HepG2 (cell line): ENCODE results near the gene OPRL1. TPM values are rescaled to one million over a fixed set of nuclear protein-coding genes. Genes with fewer than 3 reads are reported as not detected.
A peak's percentile ranks its signal among the peaks of the same experiment; 100 is the strongest.

ENCODE experiments used
- ASH2L ChIP-seq: fragments of 300-600, 200-600 bp; sonication (generic); IDR thresholded peaks from 2 replicates; pipeline ENCODE4 v1.7.0; 2017; ENCODE audit warnings: low read depth, mild to moderate bottlenecking, moderate library complexity, mixed read lengths, low read length; ENCODE audit not compliant: insufficient read length
- GATA4 ChIP-seq: sonication (generic); IDR thresholded peaks from 2 replicates; pipeline ENCODE4 v1.6.1; 2016; ENCODE audit warnings: antibody characterized with exemption, low read depth, borderline replicate concordance
- MNT ChIP-seq: fragments of 450-650 bp; IDR thresholded peaks from 2 replicates; pipeline ENCODE4 v1.6.1; 2016
- MXD4 ChIP-seq: IDR thresholded peaks from 2 replicates; pipeline ENCODE4 v1.6.1; 2016; ENCODE audit warnings: mild to moderate bottlenecking, missing biosample characterization, missing genetic modification reagents
- PBX2 ChIP-seq: IDR thresholded peaks from 2 replicates; pipeline ENCODE4 v1.6.1; 2016; ENCODE audit warnings: control low read depth
- RORA ChIP-seq: sonication (generic); formaldehyde crosslinking; IDR thresholded peaks from 2 replicates; pipeline ENCODE4 v1.5.0; 2020; ENCODE audit warnings: mild to moderate bottlenecking, missing genetic modification reagents, moderate library complexity
- SRSF1 ChIP-seq: fragments of 200-400 bp; formaldehyde crosslinking; optimal IDR thresholded peaks from 2 replicates; pipeline ENCODE3; 2017; ENCODE audit warnings: mild to moderate bottlenecking, low read depth, low read length, moderate library complexity
- SSRP1 ChIP-seq: IDR thresholded peaks from 2 replicates; pipeline ENCODE4 v1.6.1; 2016; ENCODE audit warnings: control low read depth
- ZFP1 ChIP-seq: IDR thresholded peaks from 2 replicates; pipeline ENCODE4 v1.6.1; 2016
- ZFYVE20 ChIP-seq: sonication (generic); formaldehyde crosslinking; IDR thresholded peaks from 2 replicates; pipeline ENCODE4 v1.8.0; 2023; ENCODE audit warnings: low read depth, mild to moderate bottlenecking, moderate library complexity, missing genetic modification reagents, borderline replicate concordance
- ZMAT3 ChIP-seq: sonication (generic); formaldehyde crosslinking; conservative IDR thresholded peaks from 2 replicates; pipeline ENCODE4 v1.7.0; 2021; ENCODE audit warnings: missing genetic modification reagents
- ZNF235 ChIP-seq: sonication (generic); formaldehyde crosslinking; IDR thresholded peaks from 2 replicates; pipeline ENCODE4 v1.8.1; 2023; ENCODE audit warnings: mild to moderate bottlenecking, missing genetic modification reagents, borderline replicate concordance
- ZNF24 ChIP-seq: fragments of 450-650 bp; IDR thresholded peaks from 2 replicates; pipeline ENCODE4 v1.6.1; 2017; ENCODE audit warnings: antibody characterized with exemption, mild to moderate bottlenecking
- ZNF496 ChIP-seq: sonication (generic); formaldehyde crosslinking; IDR thresholded peaks from 2 replicates; pipeline ENCODE4 v1.8.1; 2023; ENCODE audit warnings: mild to moderate bottlenecking, moderate library complexity, missing genetic modification reagents; ENCODE audit not compliant: insufficient replicate concordance
- ZNF547 ChIP-seq: sonication (generic); formaldehyde crosslinking; IDR thresholded peaks from 2 replicates; pipeline ENCODE4 v1.5.1; 2020; ENCODE audit warnings: mild to moderate bottlenecking, missing genetic modification reagents
- ZNF7 ChIP-seq: IDR thresholded peaks from 2 replicates; pipeline ENCODE4 v1.6.1; 2016; ENCODE audit warnings: missing biosample characterization, missing genetic modification reagents
- ZNF709 ChIP-seq: sonication (generic); formaldehyde crosslinking; IDR thresholded peaks from 2 replicates; pipeline ENCODE4 v1.5.0; 2020; ENCODE audit warnings: mild to moderate bottlenecking, missing genetic modification reagents
- polyA plus RNA-seq, 8 experiments: library from polyadenylated mRNA; depleted of rRNA in 3 of 8; stranded (reverse) in 7 of 8; unstranded in 1 of 8; fragments of >200 nt; fragmentation: Illumina TruSeq in 4 of 8; extraction: Trizol in 4 of 8; gene quantifications; 2 replicates each; pipeline versions ENCODE4 v1.2.1 to v1.2.3, GENCODE V29; 2011 to 2016; ENCODE audit warnings: low read depth in 4 of 8, missing spikeins in 1 of 8, mixed read lengths in 1 of 8; ENCODE audit not compliant: insufficient read depth in 1 of 8
- total RNA-seq, 5 experiments: library from RNA; depleted of rRNA; stranded (reverse); fragments of >200 nt; fragmentation: Illumina TruSeq; extraction: Trizol; gene quantifications; 2 replicates each; pipeline ENCODE4 v1.2.3, GENCODE V29; 2016; ENCODE audit warnings: low read depth in 1 of 5
- TF ChIP-seq, protein P1 (sequence below): sonication (generic); formaldehyde crosslinking; conservative IDR thresholded peaks from 2 replicates; pipeline ENCODE4 v1.4.0; 2020; ENCODE audit warnings: missing genetic modification reagents
- TF ChIP-seq, protein P2 (sequence below): sonication (generic); formaldehyde crosslinking; IDR thresholded peaks from 2 replicates; pipeline ENCODE4 v1.9.0; 2022; ENCODE audit warnings: low read depth, missing genetic modification reagents
- TF ChIP-seq, protein P3 (sequence below): sonication (generic); formaldehyde crosslinking; IDR thresholded peaks from 2 replicates; pipeline ENCODE4 v1.4.0; 2020; ENCODE audit warnings: missing genetic modification reagents, mild to moderate bottlenecking, borderline replicate concordance

Gene OPRL1
- total and polyA plus RNA-seq, 2 of the 13 experiments (the other 11 are each of a cell fraction or from before 2014, with no cell fraction given) = 0.35 to 0.71 TPM

DNA sequence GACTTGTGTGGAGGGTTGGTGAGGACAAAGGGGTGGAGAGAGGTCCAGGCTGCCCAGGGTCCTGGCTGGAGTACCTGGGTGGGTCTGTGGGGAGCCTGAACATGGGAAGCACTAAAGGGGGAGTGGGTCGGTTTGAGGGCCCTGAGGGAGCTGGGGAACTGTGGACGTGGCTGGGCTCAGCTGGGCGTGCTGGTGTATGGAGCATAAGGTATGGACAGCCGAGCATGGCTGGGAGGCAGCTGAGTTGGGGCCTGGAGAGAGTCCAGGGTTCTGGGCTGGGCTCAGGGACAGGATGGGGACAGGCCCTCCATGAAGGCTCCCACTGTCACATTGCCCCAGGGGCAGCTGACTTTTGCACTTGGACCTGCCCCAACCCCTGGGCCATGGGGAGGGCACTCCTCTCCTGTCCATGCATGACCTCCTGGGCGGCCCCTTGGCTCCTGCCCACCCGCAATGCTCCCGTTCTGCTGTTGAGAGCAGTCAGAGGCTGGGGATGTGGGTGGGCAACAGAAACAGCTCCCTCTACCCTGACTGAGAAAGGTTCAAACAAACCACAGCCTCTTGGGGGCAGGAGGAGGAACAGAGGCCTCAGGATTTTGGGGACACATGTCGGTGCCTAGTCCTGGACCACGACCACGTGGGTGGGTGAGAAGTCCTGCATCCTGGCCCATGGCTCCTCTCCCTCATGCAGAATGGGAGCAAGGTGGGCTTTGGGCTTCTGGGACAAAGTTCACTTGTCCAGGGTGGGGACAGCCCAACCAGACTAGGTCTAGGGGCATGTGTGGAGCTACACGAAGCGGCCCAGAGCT is 39.4 kb upstream of the OPRL1 start (continued):
- TF ChIP-seq MXD4 (peak; percentile 33; the same call in 1 of the 2 replicates), ZNF235 (CRISPR knock-in tag) (peak; percentile 56; the same call in 1 of the 2 replicates), ZNF709 (CRISPR knock-in tag) (no peak), ZNF496 (CRISPR knock-in tag) (no peak), SSRP1 (CRISPR knock-in tag) (peak; percentile 12; the same call in 1 of the 2 replicates), ZFP1 (CRISPR knock-in tag) (no peak), ZNF7 (CRISPR knock-in tag) (peak; percentile 39; the same call in 1 of the 2 replicates), ZNF547 (CRISPR knock-in tag) (peak; percentile 47; the same call in 1 of the 2 replicates), MNT (peak; percentile 99), ASH2L (no peak), ZFYVE20 (CRISPR knock-in tag) (peak; percentile 15; the same call in 1 of the 2 replicates), ZNF24 (no peak), RORA (CRISPR knock-in tag) (no peak), ZMAT3 (CRISPR knock-in tag) (peak; percentile 23; the same call in 1 of the 2 replicates), SRSF1 (no peak), GATA4 (0 out of 2 replicates have a peak, but pooled peaks have one; percentile 37), PBX2 (CRISPR knock-in tag) (no peak)
- TF ChIP-seq, protein P1, sequence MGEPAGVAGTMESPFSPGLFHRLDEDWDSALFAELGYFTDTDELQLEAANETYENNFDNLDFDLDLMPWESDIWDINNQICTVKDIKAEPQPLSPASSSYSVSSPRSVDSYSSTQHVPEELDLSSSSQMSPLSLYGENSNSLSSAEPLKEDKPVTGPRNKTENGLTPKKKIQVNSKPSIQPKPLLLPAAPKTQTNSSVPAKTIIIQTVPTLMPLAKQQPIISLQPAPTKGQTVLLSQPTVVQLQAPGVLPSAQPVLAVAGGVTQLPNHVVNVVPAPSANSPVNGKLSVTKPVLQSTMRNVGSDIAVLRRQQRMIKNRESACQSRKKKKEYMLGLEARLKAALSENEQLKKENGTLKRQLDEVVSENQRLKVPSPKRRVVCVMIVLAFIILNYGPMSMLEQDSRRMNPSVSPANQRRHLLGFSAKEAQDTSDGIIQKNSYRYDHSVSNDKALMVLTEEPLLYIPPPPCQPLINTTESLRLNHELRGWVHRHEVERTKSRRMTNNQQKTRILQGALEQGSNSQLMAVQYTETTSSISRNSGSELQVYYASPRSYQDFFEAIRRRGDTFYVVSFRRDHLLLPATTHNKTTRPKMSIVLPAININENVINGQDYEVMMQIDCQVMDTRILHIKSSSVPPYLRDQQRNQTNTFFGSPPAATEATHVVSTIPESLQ (CRISPR knock-in tag) = 0 out of 2 replicates have a peak, but pooled peaks have one; percentile 37
- TF ChIP-seq, protein P2, sequence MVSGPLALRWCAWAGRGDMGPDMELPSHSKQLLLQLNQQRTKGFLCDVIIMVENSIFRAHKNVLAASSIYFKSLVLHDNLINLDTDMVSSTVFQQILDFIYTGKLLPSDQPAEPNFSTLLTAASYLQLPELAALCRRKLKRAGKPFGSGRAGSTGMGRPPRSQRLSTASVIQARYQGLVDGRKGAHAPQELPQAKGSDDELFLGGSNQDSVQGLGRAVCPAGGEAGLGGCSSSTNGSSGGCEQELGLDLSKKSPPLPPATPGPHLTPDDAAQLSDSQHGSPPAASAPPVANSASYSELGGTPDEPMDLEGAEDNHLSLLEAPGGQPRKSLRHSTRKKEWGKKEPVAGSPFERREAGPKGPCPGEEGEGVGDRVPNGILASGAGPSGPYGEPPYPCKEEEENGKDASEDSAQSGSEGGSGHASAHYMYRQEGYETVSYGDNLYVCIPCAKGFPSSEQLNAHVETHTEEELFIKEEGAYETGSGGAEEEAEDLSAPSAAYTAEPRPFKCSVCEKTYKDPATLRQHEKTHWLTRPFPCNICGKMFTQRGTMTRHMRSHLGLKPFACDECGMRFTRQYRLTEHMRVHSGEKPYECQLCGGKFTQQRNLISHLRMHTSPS (CRISPR knock-in tag) = peak; percentile 15; the same call in 1 of the 2 replicates
- TF ChIP-seq, protein P3, sequence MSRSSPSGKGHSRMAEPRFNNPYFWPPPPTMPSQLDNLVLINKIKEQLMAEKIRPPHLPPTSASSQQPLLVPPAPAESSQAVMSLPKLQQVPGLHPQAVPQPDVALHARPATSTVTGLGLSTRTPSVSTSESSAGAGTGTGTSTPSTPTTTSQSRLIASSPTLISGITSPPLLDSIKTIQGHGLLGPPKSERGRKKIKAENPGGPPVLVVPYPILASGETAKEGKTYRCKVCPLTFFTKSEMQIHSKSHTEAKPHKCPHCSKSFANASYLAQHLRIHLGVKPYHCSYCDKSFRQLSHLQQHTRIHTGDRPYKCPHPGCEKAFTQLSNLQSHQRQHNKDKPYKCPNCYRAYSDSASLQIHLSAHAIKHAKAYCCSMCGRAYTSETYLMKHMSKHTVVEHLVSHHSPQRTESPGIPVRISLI (CRISPR knock-in tag) = no peak; the same call in 1 of the 2 replicates
